Measurements from ENCODE around the gene RNF208.

DNA sequence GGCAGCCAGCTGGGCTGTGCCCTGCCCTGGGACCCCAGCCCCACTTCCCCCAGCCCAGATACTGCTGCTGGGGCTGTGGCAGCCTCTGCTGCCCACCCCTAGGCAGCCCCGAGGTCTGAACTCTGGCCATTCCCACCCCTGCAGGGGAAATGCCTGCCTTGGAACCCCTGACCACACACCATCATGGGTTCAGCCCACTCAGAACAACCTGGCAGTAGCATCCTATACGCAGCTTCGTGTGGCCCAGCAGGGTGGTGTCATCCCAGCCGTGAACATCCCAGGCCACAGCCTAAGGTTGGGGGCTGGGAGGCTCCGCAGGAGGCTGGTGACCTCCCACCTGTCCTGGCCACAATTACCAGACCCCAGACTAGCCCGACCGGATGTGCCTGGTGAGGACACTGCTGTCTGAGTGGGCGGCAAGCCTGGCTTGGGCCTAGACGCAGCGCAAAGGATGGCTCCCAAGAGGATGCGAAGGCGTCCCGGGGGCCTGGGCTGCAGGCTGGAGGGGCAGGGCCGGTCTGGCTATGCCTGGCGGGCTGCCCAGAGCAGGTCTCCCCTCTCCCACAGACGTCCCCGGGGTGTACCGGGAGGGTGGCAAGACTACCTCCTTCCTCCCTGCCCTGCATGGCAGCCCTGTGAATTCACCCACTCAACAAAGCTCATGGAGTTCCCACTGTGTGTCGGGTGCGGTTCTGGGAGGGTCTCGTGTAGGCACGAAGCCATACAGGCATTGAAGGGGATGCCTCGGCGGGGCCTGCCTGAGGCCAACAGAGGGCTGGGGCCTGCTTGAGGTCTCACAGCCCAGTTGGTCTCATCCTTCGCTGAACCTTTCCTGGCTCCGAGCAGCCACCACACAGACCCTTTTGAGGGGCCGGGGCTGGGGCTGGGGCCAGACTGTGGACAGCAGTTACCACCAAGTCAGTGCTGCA lies 7.2 kb upstream of the RNF208 start:
- TF ChIP-seq EP300 (IDR thresholded peaks at IDR 0.05; ENCODE audit: borderline replicate concordance): no peak
- no peak for TF ChIP-seq CREB1 (IDR thresholded peaks at IDR 0.05; ENCODE audit: low read depth)
- no peak for TF ChIP-seq CEBPB (IDR thresholded peaks at IDR 0.05)
